ENCODE measurements around the gene KIAA0040.

DNA sequence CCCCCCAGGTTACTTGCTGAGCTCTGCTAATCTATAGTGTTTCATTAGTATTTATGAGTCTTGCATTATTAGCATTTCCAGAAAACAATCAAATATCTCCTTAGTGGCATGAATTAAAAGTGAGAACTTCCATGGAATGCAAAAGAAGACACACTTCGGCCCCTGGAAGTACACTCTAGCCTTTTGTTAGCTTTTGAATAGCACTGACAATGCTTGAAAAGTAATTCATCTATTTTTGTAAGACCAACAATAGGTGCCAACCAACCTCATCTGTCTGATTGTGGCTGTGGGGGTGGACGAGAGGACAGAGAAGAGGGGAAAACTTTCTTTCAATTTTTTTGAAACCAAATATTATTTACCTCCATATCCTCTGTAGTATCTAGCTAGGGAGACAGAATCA, 27.8 kb downstream of the KIAA0040 start:
- TF ChIP-seq CTCF (conservative IDR thresholded peaks at IDR 0.05 in 1 of 2, IDR thresholded peaks at IDR 0.05 in 1 of 2; ENCODE audit: extremely low read depth in 1 of 2, insufficient read depth in 1 of 2, low read depth in 1 of 2, low read length in 2 of 2) (no peak), EZH2 (IDR thresholded peaks at IDR 0.05; ENCODE audit: borderline replicate concordance, low read length) (no peak)

Data from mammary epithelial cell (primary cell).